KMS-11 (cell line): ENCODE data around the gene SAMD10.

Experiments used
- H2AFZ ChIP-seq: fragments of 200-600 bp; sonication (generic); 2 replicates; pipeline ENCODE4 v1.6.1; 2016; ENCODE audit warnings: antibody characterized with exemption, mixed run types, low read depth
- H3K27ac ChIP-seq: fragments of 200-600 bp; sonication (generic); 2 replicates; pipeline ENCODE4 v1.6.1; 2016; ENCODE audit warnings: mild to moderate bottlenecking, mixed run types
- H3K27me3 ChIP-seq: fragments of 200-600 bp; sonication (generic); 2 replicates; pipeline ENCODE4 v1.6.1; 2017; ENCODE audit warnings: mild to moderate bottlenecking, low read depth, mixed run types, moderate library complexity; ENCODE audit not compliant: insufficient read depth
- H3K36me3 ChIP-seq: fragments of 200-600 bp; sonication (generic); 2 replicates; pipeline ENCODE4 v1.6.1; 2017; ENCODE audit warnings: mild to moderate bottlenecking, mixed run types; ENCODE audit not compliant: insufficient read depth
- H3K4me1 ChIP-seq: fragments of 200-600 bp; sonication (generic); 2 replicates; pipeline ENCODE4 v1.6.1; 2016; ENCODE audit warnings: mild to moderate bottlenecking, low read depth, mixed run types; ENCODE audit not compliant: poor library complexity, severe bottlenecking
- H3K4me2 ChIP-seq: fragments of 200-600 bp; sonication (generic); 2 replicates; pipeline ENCODE4 v1.7.0; 2016; ENCODE audit warnings: mild to moderate bottlenecking, mixed run types
- H3K4me3 ChIP-seq: fragments of 200-600 bp; sonication (generic); IDR thresholded peaks from 2 replicates; pipeline ENCODE4 v1.6.1; 2017; ENCODE audit warnings: low read depth, low read length, mixed read lengths; ENCODE audit not compliant: insufficient read depth
- H3K79me2 ChIP-seq: fragments of 200-600 bp; sonication (generic); 2 replicates; pipeline ENCODE4 v1.6.1; 2016; ENCODE audit warnings: low read depth, mixed run types; ENCODE audit not compliant: insufficient read depth
- H3K9ac ChIP-seq: fragments of 200-600 bp; sonication (generic); 2 replicates; pipeline ENCODE4 v1.6.1; 2016; ENCODE audit warnings: mild to moderate bottlenecking, mixed run types
- H4K20me1 ChIP-seq: fragments of 200-600 bp; sonication (generic); 2 replicates; pipeline ENCODE4 v1.6.1; 2016; ENCODE audit warnings: mild to moderate bottlenecking, mixed run types; ENCODE audit not compliant: insufficient read depth
- CTCF ChIP-seq: fragments of 200-600 bp; sonication (generic); conservative IDR thresholded peaks from 2 replicates; pipeline ENCODE4 v1.6.1; 2017; ENCODE audit warnings: low read depth, mild to moderate bottlenecking, antibody characterized with exemption, low read length, moderate library complexity, mixed read lengths

SAMD10 gene

DNA sequence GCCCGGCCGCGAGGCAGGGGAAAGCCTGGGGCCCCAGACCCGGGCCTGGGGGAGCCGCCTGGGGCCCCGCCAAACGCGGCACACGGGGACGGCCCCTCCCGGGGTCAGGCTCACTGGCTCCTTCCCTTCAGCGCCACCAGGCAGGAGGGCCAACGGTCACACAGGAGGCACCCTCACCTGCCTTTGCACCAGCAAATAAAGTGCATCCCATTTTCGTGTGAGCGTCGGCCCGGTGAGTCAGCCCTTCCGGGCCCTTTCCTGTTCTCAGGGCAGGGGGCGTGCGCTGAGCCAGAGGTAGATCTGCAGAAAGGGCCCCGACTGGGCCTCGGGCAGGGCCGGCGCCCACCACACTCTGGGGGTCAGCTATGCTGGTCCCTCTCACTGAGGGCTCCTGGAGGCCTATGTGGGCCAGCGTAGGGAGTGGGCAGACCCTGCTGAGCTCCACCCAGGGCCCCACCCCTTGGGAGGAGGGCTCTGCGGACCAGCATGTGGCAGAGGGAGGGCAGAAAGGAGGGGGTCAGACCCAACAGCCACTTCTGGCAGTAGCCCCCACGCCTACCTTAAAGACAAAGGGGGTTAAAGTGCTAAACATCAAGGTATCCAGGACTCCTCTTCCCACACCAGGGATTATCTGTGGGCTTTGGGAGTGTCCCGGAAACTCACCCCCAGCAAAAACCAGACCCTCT lies 22.3 kb downstream of the SAMD10 start:
- H3K4me2 ChIP-seq, result peak overlapping the region; percentile 100
- H3K79me2 ChIP-seq, result peaks cover 40% of the 10 kb centered on the region
- no peaks in the 10 kb centered on the region for H3K27me3 ChIP-seq
- peak; percentile 29; the same call in 1 of the 2 replicates for TF ChIP-seq CTCF
- H3K27ac ChIP-seq, result peak overlapping the region; percentile 80
- H4K20me1 ChIP-seq, result peaks cover 9% of the 10 kb centered on the region; the same call in 1 of the 2 replicates
- H2AFZ ChIP-seq, result peak overlapping the region; percentile 63
- no peaks in the 10 kb centered on the region; the same call in 1 of the 2 replicates for H3K36me3 ChIP-seq
- H3K4me3 ChIP-seq, result no peak overlapping the region
- peaks cover 37% of the 10 kb centered on the region for H3K4me1 ChIP-seq
- peak overlapping the region; percentile 69 for H3K9ac ChIP-seq

DNA sequence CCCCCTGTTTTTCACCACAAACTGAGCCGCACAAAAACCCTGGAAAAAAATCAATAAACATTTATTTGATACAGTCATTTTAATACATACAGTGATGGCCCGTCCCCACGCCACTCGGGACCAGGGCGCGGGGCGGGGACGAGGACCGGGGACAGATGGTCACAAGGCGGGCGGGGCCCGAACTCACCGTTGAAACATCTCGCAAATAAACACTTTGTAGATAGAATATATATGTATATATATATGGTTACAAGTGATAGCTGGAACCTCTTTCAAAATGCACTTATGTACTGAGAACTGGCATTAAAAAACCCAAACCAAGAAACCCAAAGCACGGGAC lies 22.8 kb downstream of the SAMD10 start:
- H3K36me3 ChIP-seq, result no peaks in the 10 kb centered on the region; the same call in 1 of the 2 replicates
- H3K4me1 ChIP-seq, result peaks cover 37% of the 10 kb centered on the region
- peak overlapping the region; percentile 63 for H2AFZ ChIP-seq
- peak overlapping the region; percentile 80 for H3K27ac ChIP-seq
- H3K79me2 ChIP-seq, result peaks cover 45% of the 10 kb centered on the region
- peaks cover 9% of the 10 kb centered on the region; the same call in 1 of the 2 replicates for H4K20me1 ChIP-seq
- no peak for TF ChIP-seq CTCF
- H3K27me3 ChIP-seq, result no peaks in the 10 kb centered on the region
- H3K4me3 ChIP-seq, result no peak overlapping the region
- H3K9ac ChIP-seq, result peak overlapping the region; percentile 69
- peak overlapping the region; percentile 100 for H3K4me2 ChIP-seq

DNA sequence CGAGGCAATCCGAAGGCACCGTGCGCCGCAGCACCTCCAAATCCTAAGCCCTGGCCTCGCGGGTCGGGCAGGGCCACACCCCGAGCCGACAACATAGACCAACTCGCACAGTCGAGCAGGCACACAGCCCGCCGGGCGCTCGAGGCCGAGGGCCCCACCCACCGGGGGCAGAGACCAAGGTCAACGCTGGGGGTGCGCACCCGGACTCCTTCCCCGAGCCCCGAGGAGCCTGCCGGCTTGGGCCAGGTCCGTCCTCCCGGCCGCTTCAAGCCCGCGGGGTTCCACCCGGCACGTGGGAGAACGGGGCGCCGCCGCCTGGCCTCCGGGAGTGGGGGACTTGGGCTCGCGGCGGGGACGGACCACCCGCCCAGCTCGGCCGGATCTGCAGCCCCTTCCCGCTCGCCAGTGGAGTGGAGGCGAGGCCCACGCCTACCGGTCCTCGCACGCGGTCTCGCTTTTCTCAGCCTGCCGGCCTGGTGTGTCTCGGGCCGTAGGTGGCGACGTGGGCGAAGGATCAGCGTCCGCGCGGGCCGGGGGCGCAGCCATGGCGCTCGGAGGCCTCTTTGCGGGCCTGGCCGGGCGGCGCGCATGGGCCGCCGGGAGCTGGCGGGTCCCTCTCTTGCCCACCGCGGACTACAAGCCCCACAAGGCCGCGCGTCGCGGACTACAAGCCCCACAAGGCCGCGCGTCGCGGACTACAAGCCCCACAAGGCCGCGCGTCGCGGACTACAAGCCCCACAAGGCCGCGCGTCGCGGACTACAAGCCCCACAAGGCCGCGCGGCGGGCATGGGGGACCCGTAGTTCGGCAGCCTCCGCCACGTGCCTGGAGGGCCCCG lies 23.4 kb downstream of the SAMD10 start, which contains the start of gene UCKL1:
Gene UCKL1 (minus strand): TSS at position 590 of the 837 bp plus-strand sequence. CDS start 44 bp downstream, at position 546.
- peaks cover 37% of the 10 kb centered on the region for H3K4me1 ChIP-seq
- peak within 1 kb of the TSS; percentile 100 for H3K4me2 ChIP-seq
- no peaks in the 10 kb centered on the region for H3K27me3 ChIP-seq
- 0 out of 2 replicates have a peak, but pooled peaks have one; percentile 2 for TF ChIP-seq CTCF
- H2AFZ ChIP-seq, result peak within 1 kb of the TSS; percentile 72
- H4K20me1 ChIP-seq, result peaks cover 9% of the 10 kb centered on the region; the same call in 1 of the 2 replicates
- no peaks in the 10 kb centered on the region for H3K36me3 ChIP-seq
- H3K27ac ChIP-seq, result peak within 1 kb of the TSS; percentile 80
- peak within 1 kb of the TSS; percentile 86 for H3K9ac ChIP-seq
- H3K4me3 ChIP-seq, result no peak within 1 kb of the TSS
- peaks cover 51% of the 10 kb centered on the region for H3K79me2 ChIP-seq

DNA sequence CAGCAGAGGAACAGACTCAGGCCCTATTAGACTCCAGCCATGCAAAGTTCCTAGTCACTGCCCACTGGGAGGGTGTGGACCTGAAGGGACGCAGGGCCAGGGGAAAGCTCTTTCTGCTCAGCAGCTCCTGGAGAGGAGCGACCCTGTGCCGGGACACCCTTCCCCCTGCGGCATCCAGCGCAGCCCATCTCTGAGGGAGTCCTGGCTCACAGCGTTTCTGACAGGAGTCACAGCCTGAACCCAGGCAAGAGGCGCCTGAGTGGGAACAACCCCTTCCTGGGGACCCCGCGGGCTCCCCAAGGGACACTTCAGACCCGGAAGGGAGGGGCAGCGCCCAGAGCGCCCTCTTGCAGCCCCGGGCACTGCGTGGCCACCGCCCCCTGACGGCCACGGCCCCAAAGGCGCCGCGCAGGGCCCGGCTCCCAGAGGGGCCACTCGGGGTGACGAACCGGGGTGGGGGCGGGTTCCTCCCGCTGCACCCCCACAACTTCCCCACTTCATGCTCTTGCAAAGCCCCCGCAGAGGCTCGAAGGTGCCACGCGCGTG lies 24.1 kb downstream of the SAMD10 start:
- peak overlapping the region; percentile 72 for H2AFZ ChIP-seq

More for the DNA sequence above, 24.1 kb downstream of the SAMD10 start:
- Histone ChIP-seq H3K4me1 (peaks cover 37% of the 10 kb centered on the region), H3K4me3 (no peak overlapping the region), H3K9ac (peak overlapping the region; percentile 86), H3K4me2 (peak overlapping the region; percentile 82), H3K27me3 (no peaks in the 10 kb centered on the region), H3K79me2 (peaks cover 58% of the 10 kb centered on the region), H3K36me3 (no peaks in the 10 kb centered on the region), H4K20me1 (peaks cover 9% of the 10 kb centered on the region; the same call in 1 of the 2 replicates), H3K27ac (peak overlapping the region; percentile 57)
- peak; percentile 28; the same call in 1 of the 2 replicates for TF ChIP-seq CTCF
